Stimulated activated CD4-positive, alpha-beta T cell treated with anti-CD3 and anti-CD28 coated beads, Interleukin-1b, Interleukin-23, amount 100 ng/mL, for 4 hours (primary cell): ENCODE data around the gene ACP1.

ENCODE experiments used
- DNase-seq, 2 donors: peaks; one replicate each; pipeline ENCODE4 v3.0.0-alpha.2; 2020; ENCODE audit warnings: low read depth in 2 of 2

Gene ACP1

DNA sequence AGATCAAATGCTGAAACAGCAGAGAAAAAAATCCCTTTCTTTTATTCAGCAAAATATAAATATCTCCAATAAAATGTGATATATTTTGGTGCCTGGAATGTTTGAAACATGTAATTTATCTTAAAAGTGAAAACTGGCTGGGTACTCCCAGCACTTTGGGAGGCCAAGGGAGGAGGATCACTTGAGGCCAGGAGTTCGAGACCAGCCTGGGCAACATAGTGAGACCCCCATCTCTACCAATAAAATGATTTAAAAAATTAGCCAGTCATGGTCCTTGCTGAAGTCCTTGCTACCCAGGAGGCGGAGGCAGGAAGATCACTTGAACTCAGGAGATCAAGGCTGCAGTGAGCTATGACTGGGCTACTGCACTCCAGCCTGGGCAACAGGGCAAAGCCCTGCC is 9.6 kb upstream of the ACP1 start:
- no peak for DNase-seq

DNA sequence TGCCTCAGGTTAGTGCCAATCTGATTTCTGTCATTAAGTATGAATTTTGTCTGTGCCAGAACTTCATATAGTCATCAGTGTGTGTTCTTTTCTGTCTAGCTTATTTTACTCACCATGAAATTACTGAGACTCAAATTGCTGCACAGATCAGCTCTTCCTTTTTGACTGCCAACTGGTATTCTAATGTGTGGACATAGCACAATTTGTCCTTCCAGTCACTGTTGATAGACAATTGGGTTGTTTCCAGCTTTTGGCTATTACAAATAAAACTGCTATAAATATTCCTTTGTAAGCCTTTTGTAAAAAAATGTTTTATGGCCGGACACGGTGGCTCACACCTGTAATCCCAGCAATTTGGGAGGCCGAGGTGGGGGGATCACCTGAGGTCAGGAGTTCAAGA is 8.7 kb upstream of the ACP1 start:
- DNase-seq, result no peak

DNA sequence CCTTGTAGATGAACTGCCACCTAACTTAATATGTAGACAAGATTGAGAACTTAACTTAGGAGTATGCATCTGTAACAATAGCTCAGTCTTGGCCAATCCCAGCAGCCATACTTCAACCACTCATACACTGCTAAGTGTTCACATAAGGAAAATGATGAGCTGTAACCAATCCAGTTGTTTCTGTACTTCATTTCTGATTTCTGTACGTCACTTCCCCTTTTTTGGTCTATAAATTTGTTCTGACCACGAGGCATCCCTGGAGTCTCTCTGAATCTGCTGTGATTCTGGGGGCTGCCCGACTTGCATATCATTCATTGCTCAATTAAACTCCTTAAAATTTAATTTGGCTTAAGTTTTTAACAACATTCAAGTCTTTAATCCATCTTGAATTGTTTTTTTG is 7.3 kb upstream of the ACP1 start:
- DNase-seq, result no peak

DNA sequence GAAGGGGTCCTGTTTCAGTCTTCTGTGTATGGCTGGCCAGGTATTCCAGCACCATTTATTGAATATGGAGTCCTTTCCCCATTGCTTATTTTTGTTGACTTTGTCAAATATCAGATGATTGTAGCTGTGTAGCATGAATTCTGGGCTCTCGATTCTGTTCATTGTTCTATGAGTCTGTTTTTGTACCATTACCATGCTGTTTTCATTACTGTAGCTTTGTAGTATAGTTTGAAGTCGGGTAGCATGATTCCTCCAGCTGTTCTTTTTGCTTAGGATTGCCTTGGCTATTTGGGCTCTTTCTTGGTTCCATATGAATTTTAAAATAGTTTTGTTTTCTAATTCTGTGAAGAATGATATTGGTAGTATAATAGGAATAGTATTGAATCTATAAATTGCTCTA is 6.9 kb upstream of the ACP1 start:
- DNase-seq, result no peak

DNA sequence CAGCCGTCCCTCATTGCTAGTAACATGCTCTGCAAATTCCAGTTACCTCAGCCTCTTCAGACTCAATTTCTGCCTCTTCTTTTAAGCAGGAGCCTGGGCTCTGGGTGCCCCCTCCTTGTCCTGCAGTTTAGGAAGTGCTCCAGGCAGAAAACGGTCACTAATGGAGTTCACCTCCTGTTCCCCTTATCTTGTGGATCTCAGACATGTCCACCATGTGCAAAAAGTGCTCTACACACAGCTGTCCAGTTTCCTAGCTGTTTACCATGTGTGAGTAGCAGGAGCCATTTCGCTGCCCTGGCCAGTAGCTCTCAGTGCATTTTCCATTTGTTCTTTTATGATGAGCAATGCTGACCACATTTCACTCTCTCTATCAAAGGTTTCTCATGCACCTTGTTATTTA is 5.8 kb upstream of the ACP1 start:
- DNase-seq, result no peak

DNA sequence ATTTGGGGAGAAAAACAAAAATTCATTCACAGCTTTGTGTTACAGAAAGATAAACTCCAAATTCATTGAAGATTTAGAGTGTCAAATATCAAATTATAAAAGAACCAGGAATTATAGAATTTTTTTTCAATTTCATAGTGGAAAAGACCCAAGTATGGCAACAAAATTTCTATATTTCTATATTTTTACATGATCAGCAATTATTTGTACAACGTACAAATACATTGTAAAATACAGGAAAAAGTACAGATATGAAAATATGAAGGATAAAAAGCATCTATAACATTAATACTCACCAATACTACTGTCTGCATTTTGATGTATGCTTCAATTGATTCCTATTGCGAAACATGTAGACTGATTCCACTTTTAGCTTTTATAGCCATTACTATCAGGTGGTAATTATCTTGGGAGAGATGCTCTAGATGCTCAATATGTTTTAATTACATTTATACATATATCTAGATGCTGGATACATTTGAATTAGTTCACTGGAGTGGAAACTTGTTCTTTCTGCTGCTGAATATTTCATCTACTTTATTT is 4.9 kb upstream of the ACP1 start:
- DNase-seq, result no peak

DNA sequence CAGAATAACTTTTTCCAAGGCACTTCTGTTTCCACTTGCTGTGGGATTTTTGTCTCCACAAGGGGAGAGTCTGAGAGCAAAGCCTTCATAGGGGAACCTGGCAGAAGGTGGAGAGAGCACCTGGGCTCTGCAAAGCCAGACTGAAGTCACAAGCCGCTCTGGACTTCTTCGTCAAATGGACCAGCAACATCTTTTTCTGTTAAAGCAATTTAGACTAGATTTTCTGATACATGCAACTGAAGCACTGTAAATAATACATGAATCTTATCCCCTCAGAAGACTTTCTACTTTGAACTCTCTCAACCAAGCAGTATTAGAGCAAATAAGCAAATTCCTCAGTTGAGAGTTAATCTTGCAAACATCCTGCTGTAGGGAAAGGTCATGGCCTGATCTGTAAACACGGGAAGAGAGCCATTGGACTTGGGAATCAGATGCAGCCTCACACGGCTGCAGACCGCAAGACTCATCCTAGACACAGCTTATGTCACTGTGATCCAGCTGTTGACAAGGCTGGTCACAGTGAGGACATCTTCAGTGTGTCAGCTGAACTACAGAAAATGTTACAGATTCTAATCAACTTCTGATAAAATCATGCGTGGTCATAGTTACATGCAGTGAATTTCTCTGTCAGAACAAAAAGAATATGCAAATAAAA is 4.1 kb upstream of the ACP1 start:
- DNase-seq, result no peak

DNA sequence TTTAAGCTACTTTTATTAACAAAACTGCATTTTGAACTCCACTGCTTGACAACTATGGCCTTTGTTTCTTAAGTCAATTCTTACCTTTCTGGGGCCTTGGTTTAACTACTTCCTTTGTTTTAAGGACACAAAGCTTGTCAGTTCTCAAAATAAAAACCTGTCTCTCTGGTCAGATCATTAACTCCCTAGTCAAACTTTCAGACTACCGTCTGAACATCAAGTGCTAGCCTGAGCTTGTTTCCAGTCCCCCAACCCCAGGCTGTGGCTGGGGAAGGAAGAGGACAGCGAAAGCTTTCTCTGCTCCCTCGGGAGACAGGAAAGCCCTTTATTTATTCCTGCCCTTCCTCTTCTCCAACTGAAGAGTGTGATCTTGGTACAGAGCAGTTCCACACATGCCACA is 2.6 kb upstream of the ACP1 start:
- DNase-seq, result no peak

DNA sequence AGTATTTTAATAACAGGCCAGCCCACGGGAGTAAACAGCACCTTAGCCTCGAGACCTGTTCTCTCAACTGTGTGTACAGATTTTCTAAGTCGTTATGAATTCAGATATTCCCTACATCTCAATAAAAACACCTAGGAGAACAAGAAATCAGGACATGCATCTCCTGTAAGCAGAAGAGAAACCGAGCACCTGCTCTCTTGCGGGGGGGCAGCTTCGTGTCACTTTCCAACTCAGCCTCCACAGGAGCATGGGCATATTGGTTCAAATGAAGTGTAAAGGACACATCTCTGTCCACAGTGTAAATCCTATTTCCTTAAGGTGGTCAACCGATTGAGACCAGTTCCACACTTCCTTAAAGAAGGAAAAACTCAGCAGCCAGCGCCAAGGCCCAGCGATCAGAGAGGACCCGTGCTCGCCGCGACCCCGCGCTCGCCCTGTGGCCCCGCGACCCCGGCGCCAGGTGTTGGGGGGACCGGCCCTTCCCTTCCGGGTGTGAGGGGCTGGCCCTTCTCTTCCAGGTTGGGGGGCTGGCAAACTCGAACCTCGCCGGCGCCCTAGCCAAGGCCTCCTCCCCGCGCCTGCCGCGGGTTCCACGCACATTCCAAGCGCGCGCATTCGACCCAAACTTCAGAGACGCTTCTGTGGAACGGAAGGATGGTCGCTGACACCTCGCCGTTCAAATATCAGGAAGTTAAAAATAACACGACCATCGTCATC is 1.6 kb upstream of the ACP1 start:
- DNase-seq, result no peak

DNA sequence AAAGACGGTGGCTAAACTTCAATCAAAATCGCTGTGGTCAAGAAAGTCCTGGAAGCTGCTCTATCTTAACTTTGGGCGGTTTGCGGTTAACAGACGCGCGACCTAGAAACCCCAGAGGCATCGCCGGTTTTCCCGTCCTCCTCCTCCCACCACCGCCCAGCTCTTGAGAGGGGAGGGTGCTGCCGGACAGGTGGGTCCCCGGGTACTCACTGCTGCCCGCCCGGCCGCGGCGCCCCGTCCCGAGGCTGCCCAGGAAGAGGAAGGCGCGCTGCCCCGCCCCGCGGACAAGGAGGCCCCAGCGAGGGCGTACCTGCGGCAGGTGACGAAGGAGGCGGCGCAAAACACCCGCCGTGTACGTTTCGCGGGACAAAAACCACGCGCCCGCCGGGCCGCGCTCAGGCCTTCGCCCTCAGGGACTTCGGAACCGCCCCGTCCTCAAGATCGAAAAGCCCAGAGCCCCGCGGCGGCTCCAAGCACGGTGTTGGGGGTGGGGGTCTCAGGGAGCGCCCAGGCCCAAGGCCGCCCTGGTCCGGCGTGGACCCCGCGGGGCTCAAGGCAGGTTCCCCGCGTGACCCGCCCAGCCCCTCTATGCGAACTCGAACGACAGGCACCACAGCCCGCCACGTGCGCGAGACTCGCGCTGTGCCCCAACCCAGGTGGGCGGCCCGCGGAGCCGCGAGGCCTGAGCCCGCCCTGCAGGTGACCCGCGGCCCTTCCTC is 814 bp upstream of the ACP1 start, which contains the start of gene SH3YL1:
Gene SH3YL1, minus strand, starts transcription at position 259 of the 719 bp plus-strand sequence. Its CDS starts 48 bp downstream, at position 211.
- DNase-seq, result peak; percentile 31 to 38

DNA sequence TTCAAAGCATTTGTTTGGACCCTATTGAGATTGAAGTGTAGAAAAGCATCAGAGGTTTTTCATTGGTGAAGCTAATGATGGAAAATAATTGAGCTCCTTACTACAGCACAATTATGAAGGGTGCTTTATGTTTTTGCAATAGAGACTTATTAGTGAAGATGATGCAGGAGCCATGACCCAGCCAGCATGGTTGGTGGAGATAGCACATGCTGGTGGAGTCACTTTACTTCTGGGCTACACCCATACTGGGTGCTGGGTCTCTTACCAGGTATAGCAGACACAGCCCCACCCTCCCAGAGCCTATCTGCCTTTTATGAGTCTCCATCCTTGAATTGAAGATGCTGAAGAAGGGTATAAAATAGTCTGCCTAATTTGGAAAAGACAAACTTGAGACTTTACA is 3.6 kb downstream of the ACP1 start:
- no peak for DNase-seq

DNA sequence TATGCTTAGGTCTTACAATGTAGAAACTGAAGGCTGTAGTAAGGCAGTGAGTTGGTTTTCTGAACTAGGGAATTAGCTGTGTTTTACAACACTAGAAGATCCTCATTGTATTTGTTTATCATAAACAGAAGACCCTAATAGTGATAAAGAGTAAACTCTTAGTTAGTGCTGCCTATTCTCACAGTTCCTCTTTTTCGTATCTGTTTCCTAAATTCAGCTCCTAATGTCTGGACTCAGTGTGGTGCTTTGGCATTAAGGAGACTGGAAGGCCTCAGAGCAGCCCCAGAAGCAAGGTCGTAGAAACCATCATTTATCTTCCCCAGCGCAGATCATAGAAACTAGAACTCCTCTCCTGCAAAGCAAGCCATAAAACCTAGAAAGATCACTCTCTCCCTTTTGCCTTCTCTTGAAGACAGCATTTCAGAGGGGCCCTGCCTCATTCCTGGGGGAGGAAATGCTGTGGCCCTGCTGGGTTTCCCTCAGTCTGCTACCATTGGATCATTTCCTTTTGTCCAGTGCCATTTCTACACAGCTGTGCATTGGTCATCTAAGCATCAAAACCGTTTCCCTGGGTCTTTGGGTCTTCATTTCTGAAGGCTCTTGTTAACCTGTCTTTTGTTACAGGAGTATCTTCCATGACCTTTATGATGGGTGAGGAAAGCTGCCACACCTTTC is 4.7 kb downstream of the ACP1 start:
- no peak for DNase-seq

DNA sequence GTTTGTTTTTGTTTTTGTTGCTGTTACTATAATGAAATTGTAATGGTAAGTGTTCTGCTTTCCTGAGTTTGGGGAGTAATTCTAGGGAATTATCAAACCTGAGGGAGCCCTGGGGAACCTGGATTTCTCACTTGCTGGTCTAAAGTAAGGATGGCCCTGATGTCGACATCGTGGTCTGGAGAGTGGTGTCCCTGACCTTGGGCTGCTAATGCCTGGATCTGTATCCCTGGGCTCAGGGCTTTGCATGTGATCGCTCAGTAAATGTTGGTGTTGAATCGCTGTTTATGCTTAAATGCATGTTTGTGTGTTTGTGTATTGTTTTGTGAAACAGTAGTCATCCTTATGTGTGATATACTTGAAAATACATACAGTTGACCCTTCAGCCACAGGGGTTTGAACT is 6.1 kb downstream of the ACP1 start:
- no peak for DNase-seq

DNA sequence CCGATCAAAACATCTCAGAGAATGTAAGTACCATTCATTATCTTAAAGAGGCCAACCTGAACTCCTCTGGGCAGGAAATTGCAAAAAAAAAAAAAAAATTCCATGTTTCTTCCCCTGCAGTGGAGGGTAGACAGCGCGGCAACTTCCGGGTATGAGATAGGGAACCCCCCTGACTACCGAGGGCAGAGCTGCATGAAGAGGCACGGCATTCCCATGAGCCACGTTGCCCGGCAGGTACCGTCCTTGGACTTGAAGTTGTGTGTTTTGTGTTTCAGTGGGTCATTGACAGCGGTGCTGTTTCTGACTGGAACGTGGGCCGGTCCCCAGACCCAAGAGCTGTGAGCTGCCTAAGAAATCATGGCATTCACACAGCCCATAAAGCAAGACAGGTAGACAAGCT is 7.2 kb downstream of the ACP1 start:
- no peak for DNase-seq

DNA sequence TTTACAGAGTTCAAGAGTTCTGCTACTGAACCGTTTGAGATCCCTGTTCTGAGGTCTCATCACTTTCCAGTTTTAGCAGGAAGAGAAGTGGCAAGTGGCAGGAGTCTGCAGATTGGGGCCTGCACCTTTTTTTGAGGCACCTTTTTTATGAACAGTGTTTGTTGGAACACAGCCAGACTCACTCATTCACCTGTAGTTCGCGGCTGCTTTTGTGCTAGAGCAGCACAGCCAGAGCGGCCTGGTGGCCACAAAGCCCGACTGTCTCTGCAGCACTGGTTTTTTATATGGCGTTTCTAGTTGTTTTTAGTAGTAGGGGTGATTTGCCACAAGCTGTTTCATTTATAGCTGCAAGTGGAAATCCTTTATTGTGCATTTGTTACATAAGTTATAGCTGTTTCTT is 8.6 kb downstream of the ACP1 start:
- no peak for DNase-seq

DNA sequence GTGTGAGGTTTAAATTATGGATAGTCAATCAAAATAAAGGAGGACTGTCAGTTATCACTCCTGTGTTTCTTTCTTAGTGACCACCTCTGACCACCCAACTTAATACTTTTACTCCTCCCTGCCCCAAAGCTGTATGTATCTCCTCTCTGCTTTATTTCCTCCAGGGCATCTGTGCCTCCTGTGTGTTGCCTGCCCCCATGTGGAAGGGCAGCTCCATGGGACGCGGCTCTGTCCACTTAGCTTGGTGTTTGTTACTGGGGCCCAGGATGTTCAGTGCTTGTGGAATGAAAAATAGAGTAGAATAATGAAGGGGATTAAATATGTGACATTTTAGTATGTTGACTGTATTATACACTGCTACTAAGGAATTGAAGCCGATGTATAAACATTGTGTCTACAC is 9.8 kb downstream of the ACP1 start:
- DNase-seq, result no peak

DNA sequence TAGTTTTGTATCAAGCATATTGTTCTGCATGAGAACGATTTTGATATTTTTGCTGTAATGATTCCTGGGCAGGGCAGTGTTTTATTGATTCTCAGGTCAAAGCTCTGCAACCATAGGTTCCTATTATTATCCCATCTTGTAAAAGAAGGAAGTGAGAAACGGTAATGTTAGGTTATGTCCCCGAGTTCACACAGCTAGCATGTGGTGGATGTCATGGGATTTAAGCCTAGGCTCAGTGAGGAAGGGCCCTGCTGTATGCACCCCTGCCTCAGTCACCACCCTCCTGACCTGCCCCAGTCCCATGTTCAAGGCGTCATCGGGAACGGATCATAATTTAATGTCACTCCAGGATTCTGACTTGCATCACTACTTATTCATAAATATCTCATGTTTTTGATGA is 10.7 kb downstream of the ACP1 start:
- no peak for DNase-seq

DNA sequence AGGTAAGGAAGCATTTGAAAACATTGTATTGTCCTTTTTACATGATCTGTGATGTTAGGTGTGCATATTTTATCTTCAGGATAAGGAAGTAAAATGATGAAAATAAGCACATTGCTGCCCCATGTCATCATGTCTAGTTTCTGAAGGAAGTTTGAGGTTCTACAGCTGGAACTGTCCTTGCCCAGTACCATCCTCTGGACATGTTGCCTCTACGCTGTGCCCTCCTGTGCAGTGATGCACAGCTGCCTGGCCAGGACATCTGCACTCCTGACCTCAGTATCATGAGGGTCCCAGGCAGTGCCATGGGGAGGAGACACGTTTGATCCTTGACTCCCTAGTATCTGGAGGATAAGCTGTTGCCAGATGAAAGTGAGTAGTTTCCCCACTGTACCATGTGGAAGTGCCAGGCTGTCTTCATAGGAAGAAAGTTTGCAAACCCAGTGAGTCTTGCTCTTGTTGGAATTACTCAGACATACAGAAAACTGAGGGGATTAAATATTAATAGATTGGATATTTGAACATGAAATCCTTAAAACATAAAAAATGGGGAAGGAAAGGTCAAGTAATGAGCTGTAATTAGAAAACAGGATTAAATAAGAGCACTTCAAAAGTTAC is 13.7 kb downstream of the ACP1 start:
- DNase-seq, result no peak

DNA sequence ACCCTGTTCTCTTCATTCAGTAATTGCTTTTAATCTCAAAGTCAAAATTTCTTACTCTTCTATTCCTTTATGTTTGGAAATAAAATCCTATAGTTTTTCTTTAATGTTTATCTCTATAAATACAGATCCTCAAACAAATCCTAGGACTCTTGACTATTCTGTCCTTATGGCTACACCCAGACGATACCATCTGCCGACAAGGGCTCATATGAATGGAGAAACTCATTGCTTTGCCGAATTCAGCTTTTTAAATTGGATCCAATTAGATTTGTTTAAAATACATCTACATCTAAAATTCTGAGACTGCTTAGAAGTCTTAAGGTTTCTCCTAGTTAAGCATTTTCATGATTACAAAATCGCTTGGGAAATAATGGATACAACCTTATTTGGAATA is 14.2 kb downstream of the ACP1 start:
- no peak for DNase-seq

DNA sequence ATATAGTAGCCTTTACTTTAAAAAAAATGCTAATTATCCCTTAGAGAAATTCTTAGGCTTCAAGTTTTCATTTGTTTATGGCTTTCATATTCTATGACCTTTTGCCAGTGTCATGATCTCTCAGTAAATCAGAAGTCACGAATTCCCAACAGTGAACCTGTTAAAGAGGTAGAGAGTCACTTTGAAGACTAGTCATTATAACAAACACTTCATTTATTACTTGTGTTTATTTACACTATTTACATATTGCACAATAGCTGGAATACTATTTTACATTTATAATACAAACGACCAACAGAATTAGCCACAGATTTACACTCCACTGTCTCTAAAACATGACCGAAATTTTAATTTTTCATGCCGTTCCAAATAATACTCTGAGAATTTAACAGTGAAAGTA is 14.6 kb downstream of the ACP1 start:
- no peak for DNase-seq

DNA sequence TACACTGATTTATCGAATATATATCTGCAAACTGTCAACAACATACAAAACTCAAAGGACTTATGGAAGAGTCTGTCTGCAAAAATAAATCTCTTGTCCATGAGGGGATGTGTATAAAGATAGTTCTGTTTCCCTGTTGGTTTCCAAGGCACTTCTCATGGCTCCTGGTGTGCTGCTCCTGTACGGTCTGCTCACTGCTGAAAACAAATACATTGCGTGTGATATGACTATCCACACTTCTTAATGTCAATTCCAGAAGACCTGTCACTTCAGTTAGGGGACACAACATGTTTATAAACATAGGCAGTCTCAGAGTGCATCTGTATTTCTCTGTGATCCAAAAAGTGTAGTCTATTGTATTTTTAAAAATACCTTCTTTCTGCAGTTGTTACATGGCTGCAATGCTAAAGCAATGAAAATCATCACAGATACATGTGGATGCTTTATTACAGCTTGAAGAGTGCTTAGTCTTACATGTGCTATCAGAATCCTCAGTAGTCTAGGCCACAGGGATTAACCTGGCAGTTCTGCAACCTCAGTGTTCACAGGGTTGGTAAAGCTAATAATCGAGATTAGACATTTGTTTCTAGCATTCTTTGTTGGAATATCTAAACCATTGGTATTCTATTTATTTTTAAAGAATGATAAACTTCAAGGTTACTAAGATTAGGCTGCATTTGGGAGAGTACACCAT is 15.4 kb downstream of the ACP1 start:
- DNase-seq, result no peak
